ENCODE measurements around the gene SHISAL1.

SHISAL1 gene

GRCh38 chr22:44312766-44313165 lies at the start of gene SHISAL1:
Gene SHISAL1, minus strand, starts transcription at chr22:44312951. Its CDS starts 12,006 bp downstream, at chr22:44300945.
- Histone ChIP-seq H3K27ac (ENCODE audit: low read length) (no peak within 1 kb of the TSS), H3K9ac (ENCODE audit: low read length) (no peak within 1 kb of the TSS), H3K27me3 (ENCODE audit: control insufficient read depth, insufficient read depth, low read length) (no peaks in the 10 kb centered on the region), H3K36me3 (ENCODE audit: control insufficient read depth, low read depth, low read length) (no peaks in the 10 kb centered on the region), H3K9me3 (ENCODE audit: control insufficient read depth, low read depth, low read length) (no peaks in the 10 kb centered on the region), H3K4me3 (ENCODE audit: low read length) (no peak within 1 kb of the TSS), H3K4me1 (ENCODE audit: control insufficient read depth, low read depth, low read length) (no peaks in the 10 kb centered on the region)

- H3K4me3 ChIP-seq (ENCODE audit: low read length), result no peak overlapping the region
- no peak overlapping the region for H3K9ac ChIP-seq (ENCODE audit: low read length)
- no peaks in the 10 kb centered on the region for H3K27me3 ChIP-seq (ENCODE audit: control insufficient read depth, insufficient read depth, low read length)
- peaks cover 2% of the 10 kb centered on the region for H3K4me1 ChIP-seq (ENCODE audit: control insufficient read depth, low read depth, low read length)
- H3K36me3 ChIP-seq (ENCODE audit: control insufficient read depth, low read depth, low read length), result no peaks in the 10 kb centered on the region
- no peak overlapping the region for H3K27ac ChIP-seq (ENCODE audit: low read length)
- no peaks in the 10 kb centered on the region for H3K9me3 ChIP-seq (ENCODE audit: control insufficient read depth, low read depth, low read length)
Measured at GRCh38 chr22:44361391-44362126, 48.8 kb upstream of the SHISAL1 start.

- H3K27ac ChIP-seq (ENCODE audit: low read length), result no peak overlapping the region
- no peak overlapping the region for H3K9ac ChIP-seq (ENCODE audit: low read length)
- no peaks in the 10 kb centered on the region for H3K36me3 ChIP-seq (ENCODE audit: control insufficient read depth, low read depth, low read length)
- H3K9me3 ChIP-seq (ENCODE audit: control insufficient read depth, low read depth, low read length), result no peaks in the 10 kb centered on the region
- H3K4me3 ChIP-seq (ENCODE audit: low read length), result no peak overlapping the region
- H3K4me1 ChIP-seq (ENCODE audit: control insufficient read depth, low read depth, low read length), result peaks cover 2% of the 10 kb centered on the region
- no peaks in the 10 kb centered on the region for H3K27me3 ChIP-seq (ENCODE audit: control insufficient read depth, insufficient read depth, low read length)
Measured at GRCh38 chr22:44360668-44361381, 48.1 kb upstream of the SHISAL1 start.

- H3K36me3 ChIP-seq (ENCODE audit: control insufficient read depth, low read depth, low read length), result no peaks in the 10 kb centered on the region
- H3K4me1 ChIP-seq (ENCODE audit: control insufficient read depth, low read depth, low read length), result peaks cover 2% of the 10 kb centered on the region
- H3K4me3 ChIP-seq (ENCODE audit: low read length), result no peak overlapping the region
- no peaks in the 10 kb centered on the region for H3K9me3 ChIP-seq (ENCODE audit: control insufficient read depth, low read depth, low read length)
- no peaks in the 10 kb centered on the region for H3K27me3 ChIP-seq (ENCODE audit: control insufficient read depth, insufficient read depth, low read length)
- no peak overlapping the region for H3K27ac ChIP-seq (ENCODE audit: low read length)
- no peak overlapping the region for H3K9ac ChIP-seq (ENCODE audit: low read length)
Measured at GRCh38 chr22:44360306-44360667, 47.5 kb upstream of the SHISAL1 start.

GRCh38 chr22:44359496-44360110 lies 46.9 kb upstream of the SHISAL1 start:
- Histone ChIP-seq H3K4me3 (ENCODE audit: low read length) (no peak overlapping the region), H3K27ac (ENCODE audit: low read length) (no peak overlapping the region), H3K9me3 (ENCODE audit: control insufficient read depth, low read depth, low read length) (no peaks in the 10 kb centered on the region), H3K9ac (ENCODE audit: low read length) (no peak overlapping the region), H3K36me3 (ENCODE audit: control insufficient read depth, low read depth, low read length) (no peaks in the 10 kb centered on the region), H3K27me3 (ENCODE audit: control insufficient read depth, insufficient read depth, low read length) (no peaks in the 10 kb centered on the region), H3K4me1 (ENCODE audit: control insufficient read depth, low read depth, low read length) (peaks cover 2% of the 10 kb centered on the region)

- Histone ChIP-seq H3K27me3 (ENCODE audit: control insufficient read depth, insufficient read depth, low read length) (no peaks in the 10 kb centered on the region), H3K9ac (ENCODE audit: low read length) (no peak overlapping the region), H3K4me1 (ENCODE audit: control insufficient read depth, low read depth, low read length) (peaks cover 2% of the 10 kb centered on the region), H3K9me3 (ENCODE audit: control insufficient read depth, low read depth, low read length) (no peaks in the 10 kb centered on the region), H3K4me3 (ENCODE audit: low read length) (no peak overlapping the region), H3K36me3 (ENCODE audit: control insufficient read depth, low read depth, low read length) (no peaks in the 10 kb centered on the region), H3K27ac (ENCODE audit: low read length) (no peak overlapping the region)
Measured at GRCh38 chr22:44358709-44359440, 46.1 kb upstream of the SHISAL1 start.

GRCh38 chr22:44357966-44358465 lies 45.3 kb upstream of the SHISAL1 start:
- H3K9ac ChIP-seq (ENCODE audit: low read length), result no peak overlapping the region
- no peak overlapping the region for H3K27ac ChIP-seq (ENCODE audit: low read length)
- H3K27me3 ChIP-seq (ENCODE audit: control insufficient read depth, insufficient read depth, low read length), result no peaks in the 10 kb centered on the region
- H3K36me3 ChIP-seq (ENCODE audit: control insufficient read depth, low read depth, low read length), result no peaks in the 10 kb centered on the region
- peaks cover 2% of the 10 kb centered on the region for H3K4me1 ChIP-seq (ENCODE audit: control insufficient read depth, low read depth, low read length)
- H3K4me3 ChIP-seq (ENCODE audit: low read length), result no peak overlapping the region
- no peaks in the 10 kb centered on the region for H3K9me3 ChIP-seq (ENCODE audit: control insufficient read depth, low read depth, low read length)

- Histone ChIP-seq H3K4me1 (ENCODE audit: control insufficient read depth, low read depth, low read length) (peaks cover 3% of the 10 kb centered on the region), H3K9ac (ENCODE audit: low read length) (no peak overlapping the region), H3K36me3 (ENCODE audit: control insufficient read depth, low read depth, low read length) (no peaks in the 10 kb centered on the region), H3K4me3 (ENCODE audit: low read length) (no peak overlapping the region), H3K9me3 (ENCODE audit: control insufficient read depth, low read depth, low read length) (no peaks in the 10 kb centered on the region), H3K27me3 (ENCODE audit: control insufficient read depth, insufficient read depth, low read length) (no peaks in the 10 kb centered on the region), H3K27ac (ENCODE audit: low read length) (no peak overlapping the region)
Measured at GRCh38 chr22:44357296-44357965, 44.7 kb upstream of the SHISAL1 start.

- H3K9me3 ChIP-seq (ENCODE audit: control insufficient read depth, low read depth, low read length), result no peaks in the 10 kb centered on the region
Measured at GRCh38 chr22:44355716-44356070, 42.9 kb upstream of the SHISAL1 start.

GRCh38 chr22:44354288-44354687 lies 41.5 kb upstream of the SHISAL1 start:
- Histone ChIP-seq H3K36me3 (ENCODE audit: control insufficient read depth, low read depth, low read length) (no peaks in the 10 kb centered on the region), H3K27ac (ENCODE audit: low read length) (no peak overlapping the region), H3K27me3 (ENCODE audit: control insufficient read depth, insufficient read depth, low read length) (no peaks in the 10 kb centered on the region), H3K4me1 (ENCODE audit: control insufficient read depth, low read depth, low read length) (peaks cover 8% of the 10 kb centered on the region), H3K9ac (ENCODE audit: low read length) (no peak overlapping the region), H3K9me3 (ENCODE audit: control insufficient read depth, low read depth, low read length) (no peaks in the 10 kb centered on the region), H3K4me3 (ENCODE audit: low read length) (no peak overlapping the region)

More at GRCh38 chr22:44355716-44356070, 42.9 kb upstream of the SHISAL1 start:
- Histone ChIP-seq H3K4me1 (ENCODE audit: control insufficient read depth, low read depth, low read length) (peaks cover 8% of the 10 kb centered on the region), H3K9ac (ENCODE audit: low read length) (no peak overlapping the region), H3K4me3 (ENCODE audit: low read length) (no peak overlapping the region), H3K27ac (ENCODE audit: low read length) (no peak overlapping the region), H3K27me3 (ENCODE audit: control insufficient read depth, insufficient read depth, low read length) (no peaks in the 10 kb centered on the region), H3K36me3 (ENCODE audit: control insufficient read depth, low read depth, low read length) (no peaks in the 10 kb centered on the region)

GRCh38 chr22:44353041-44353440 lies 40.3 kb upstream of the SHISAL1 start:
- no peaks in the 10 kb centered on the region for H3K27me3 ChIP-seq (ENCODE audit: control insufficient read depth, insufficient read depth, low read length)
- H3K9me3 ChIP-seq (ENCODE audit: control insufficient read depth, low read depth, low read length), result no peaks in the 10 kb centered on the region
- H3K4me3 ChIP-seq (ENCODE audit: low read length), result no peak overlapping the region
- H3K4me1 ChIP-seq (ENCODE audit: control insufficient read depth, low read depth, low read length), result peaks cover 8% of the 10 kb centered on the region
- no peak overlapping the region for H3K9ac ChIP-seq (ENCODE audit: low read length)
- no peaks in the 10 kb centered on the region for H3K36me3 ChIP-seq (ENCODE audit: control insufficient read depth, low read depth, low read length)
- H3K27ac ChIP-seq (ENCODE audit: low read length), result no peak overlapping the region

Data from iPS-18a (cell line).